AG09319 (cell line): Measurements from ENCODE around the gene ZNF79.

Experiments
- DNase-seq: peaks from one replicate; pipeline ENCODE4 v3.0.0-alpha.2; 2010; ENCODE audit warnings: low read depth; ENCODE audit errors: extremely low read depth
- TF ChIP-seq, protein P1 (sequence below): IDR thresholded peaks from 2 replicates; pipeline ENCODE4 v1.5.1; 2011; ENCODE audit warnings: low read depth, mild to moderate bottlenecking, inconsistent platforms, low read length, moderate library complexity

ZNF79 gene

DNA sequence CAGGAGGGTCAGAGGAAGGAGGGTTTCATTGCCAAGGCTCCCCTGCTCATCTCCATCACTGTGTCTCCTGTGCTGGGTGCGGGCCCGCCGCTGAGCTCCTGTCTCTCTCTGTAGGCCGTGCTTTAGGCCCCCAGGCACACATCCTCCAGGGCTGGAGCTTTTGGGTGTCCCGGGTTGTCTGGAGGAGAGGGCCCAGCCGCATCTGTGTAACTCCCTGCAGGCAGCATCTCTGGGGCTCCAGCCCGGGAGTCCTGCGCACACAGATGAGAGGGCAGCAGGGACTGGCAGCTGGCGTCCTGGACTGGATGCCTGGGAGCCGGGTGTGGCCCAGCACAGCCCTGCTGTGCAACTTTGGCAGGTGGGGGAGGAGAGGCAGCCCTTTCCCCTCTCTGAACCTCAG lies 67.3 kb downstream of the ZNF79 start:
- TF ChIP-seq, protein P1, sequence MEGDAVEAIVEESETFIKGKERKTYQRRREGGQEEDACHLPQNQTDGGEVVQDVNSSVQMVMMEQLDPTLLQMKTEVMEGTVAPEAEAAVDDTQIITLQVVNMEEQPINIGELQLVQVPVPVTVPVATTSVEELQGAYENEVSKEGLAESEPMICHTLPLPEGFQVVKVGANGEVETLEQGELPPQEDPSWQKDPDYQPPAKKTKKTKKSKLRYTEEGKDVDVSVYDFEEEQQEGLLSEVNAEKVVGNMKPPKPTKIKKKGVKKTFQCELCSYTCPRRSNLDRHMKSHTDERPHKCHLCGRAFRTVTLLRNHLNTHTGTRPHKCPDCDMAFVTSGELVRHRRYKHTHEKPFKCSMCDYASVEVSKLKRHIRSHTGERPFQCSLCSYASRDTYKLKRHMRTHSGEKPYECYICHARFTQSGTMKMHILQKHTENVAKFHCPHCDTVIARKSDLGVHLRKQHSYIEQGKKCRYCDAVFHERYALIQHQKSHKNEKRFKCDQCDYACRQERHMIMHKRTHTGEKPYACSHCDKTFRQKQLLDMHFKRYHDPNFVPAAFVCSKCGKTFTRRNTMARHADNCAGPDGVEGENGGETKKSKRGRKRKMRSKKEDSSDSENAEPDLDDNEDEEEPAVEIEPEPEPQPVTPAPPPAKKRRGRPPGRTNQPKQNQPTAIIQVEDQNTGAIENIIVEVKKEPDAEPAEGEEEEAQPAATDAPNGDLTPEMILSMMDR: no peak
- no peak for DNase-seq

DNA sequence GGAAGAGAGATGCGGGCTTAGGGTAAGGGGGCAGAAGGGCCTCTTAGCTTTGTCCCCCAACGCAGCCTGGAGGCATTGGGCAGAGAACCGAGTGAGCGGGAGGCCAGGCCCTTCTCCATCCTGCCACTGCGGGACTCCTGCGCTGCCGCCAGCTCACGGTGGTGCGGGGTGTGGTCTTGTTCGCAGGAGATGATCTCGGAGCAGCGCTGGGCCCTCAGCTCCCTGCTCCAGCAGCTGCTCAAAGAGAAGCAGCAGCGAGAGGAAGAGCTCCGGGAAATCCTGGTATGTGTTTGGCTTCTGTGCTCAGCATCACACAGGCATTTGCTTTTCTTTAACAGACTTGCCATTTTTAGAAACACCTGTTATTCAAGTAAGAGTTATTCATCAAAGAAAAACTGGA lies 68.4 kb downstream of the ZNF79 start:
- TF ChIP-seq, protein P1: no peak
- DNase-seq: no peak

DNA sequence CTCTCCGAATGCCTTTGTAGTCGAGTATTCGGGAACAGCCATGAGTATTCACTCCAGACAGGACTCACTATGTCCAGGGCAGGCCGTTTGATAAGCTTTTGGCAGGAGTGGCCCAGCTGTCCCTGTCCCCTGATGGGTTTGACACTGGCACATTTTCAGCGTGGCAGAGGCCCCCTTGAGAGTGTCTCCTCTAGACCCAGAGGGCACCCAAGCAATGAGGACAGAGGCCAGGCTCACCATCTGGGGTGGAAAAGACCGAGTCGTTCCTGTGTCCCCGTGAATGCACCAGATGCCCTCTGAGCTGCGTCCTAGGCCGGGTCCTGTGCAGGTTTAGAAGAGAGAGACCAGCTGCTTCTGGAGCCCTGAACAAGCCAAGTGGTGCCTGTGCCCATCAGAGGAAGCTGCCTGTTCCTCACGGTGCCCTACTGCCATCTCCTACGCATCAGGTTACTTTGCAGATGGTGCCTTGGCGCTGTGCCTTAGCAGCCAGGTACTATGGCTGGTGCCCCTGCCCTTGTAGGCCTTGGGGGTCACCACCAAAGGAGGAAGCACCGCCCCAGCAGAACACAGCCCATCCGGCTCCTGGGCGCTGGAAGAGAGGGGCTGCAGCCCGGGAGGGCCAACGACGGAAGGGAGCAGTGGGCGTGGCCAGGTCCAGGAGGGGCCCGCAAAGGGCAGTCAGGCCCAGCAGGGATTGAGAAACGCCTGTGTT lies 69.6 kb downstream of the ZNF79 start:
- DNase-seq: no peak
- TF ChIP-seq, protein P1: no peak

DNA sequence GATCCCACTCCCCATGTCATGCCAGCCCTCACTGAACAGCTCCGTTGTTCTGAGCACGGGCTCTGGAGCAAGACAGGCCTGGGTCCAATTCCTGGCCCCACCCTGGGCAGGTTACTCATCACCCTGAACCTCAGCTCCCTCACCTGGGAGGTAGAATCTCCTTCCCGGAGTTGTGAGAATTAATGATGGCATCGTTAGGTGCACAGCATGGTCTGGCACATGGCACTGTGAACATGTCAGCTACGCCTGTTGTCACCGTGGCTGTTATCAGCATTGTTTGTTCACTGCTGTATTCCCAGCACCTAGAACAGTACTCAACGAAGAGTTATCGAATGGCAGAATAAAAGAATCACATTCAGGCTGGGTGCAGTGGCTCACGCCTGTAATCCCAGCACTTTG lies 70.1 kb downstream of the ZNF79 start:
- DNase-seq: no peak
- TF ChIP-seq, protein P1: no peak
